Stimulated activated CD4-positive, alpha-beta T cell treated with anti-CD3 and anti-CD28 coated beads, TNF-alpha, amount 100 ng/mL, for 24 hours (primary cell): ENCODE data around the gene NAA25.
A peak's percentile ranks its signal among the peaks of the same experiment; 100 is the strongest.

Experiments used
- DNase-seq, 3 experiments: peaks; one replicate each; pipeline ENCODE4 v3.0.0-alpha.2; 2020; ENCODE audit warnings: low read depth in 3 of 3

The NAA25 gene

DNA sequence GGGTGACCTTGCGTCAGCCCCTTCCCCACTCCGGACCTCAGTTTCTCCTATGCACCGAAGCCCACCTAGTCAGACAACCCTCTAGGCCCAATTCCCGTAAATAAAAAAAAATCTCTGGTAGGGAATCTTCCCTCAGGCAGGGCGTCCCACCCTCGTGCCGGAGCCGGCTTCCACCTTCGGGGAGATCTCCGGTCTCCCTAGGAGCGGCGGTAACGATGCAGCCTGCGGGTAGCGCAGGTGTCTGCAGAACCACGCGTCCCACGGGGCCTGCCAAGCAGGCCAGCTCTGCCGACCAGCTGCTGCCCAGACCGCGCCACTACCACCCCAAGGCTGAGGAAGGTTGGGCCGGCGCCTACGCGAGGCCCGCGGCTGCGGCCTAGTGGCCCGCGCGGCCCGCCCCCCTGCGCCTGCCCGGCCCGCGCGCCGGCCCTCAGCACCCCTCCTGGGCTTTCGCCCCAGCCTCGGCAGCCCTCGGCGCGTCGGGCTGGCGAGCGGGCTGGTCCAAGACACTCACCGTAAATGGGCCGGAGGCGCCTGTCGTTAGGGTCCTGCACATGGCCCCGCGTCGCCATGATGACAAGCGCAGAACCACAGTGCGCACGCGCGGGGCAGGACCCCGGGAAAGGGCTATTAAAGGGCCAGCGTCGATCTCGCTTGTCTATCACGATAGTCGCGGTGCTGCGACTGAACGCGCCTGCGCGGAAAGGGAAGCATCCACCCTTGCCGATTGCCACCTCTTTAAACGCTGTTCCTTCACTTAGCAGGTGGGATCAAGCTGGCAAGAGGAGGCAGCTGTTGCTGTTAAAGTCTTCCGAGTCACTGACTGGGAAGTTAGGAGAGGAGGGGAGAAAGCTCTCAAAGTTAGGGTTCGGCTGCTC, at the start of gene NAA25:
Gene NAA25, minus strand, starts transcription at position 582 of the 878 bp plus-strand sequence. Its CDS starts 10 bp downstream, at position 572.
- peak; percentile 78 to 85 (median 83) for DNase-seq

DNA sequence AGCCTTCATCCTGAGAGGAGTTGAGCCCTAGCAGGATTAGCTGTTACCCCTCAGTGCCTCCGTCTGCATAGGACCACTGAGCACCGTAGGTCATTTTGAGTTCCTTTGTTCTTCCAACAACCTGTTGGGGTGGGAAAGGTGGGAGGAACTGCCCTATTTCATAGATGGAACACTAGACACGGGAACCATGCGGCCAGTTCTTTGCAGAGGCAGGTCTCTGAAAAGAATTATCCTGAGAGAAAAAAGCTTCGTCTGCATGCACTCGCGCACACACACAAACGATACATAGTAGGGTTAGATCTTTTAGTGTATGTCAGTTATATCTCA, 45.3 kb upstream of the NAA25 start:
- no peak for DNase-seq

DNA sequence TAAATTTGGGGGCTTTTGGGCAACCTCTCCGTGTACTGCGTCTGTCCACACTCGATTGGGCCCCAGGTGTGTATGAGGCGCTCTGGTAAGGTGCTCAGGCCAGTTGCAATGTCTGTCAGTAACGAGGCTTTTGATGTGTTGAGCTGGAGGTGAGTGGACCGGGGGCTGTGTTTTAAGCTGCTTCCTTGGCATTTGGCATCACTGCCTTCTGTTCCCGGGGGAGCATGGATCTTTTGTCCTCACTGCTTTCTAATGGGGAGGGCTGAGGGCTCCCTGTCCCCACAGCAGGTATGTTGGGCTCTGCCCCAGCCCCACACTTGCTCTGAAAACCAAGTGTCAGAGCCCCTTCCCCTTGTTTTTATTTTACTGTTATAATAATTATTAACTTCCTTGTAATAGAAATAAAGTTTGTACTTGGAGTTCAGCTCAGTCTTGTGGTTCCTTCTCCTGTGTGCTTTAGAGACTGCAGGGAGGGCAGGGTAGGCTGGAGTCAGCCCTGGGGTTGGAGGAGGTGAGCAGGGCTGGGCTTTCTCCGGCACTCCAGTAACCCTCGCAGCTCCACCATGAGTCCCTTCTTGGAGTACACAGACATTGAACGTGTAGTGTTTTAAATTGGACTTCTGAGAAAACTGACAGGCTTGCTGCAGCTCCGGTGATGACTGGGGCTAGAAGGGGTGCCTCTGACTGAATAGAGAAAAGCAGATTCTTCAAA, 44.8 kb upstream of the NAA25 start:
- DNase-seq: no peak

DNA sequence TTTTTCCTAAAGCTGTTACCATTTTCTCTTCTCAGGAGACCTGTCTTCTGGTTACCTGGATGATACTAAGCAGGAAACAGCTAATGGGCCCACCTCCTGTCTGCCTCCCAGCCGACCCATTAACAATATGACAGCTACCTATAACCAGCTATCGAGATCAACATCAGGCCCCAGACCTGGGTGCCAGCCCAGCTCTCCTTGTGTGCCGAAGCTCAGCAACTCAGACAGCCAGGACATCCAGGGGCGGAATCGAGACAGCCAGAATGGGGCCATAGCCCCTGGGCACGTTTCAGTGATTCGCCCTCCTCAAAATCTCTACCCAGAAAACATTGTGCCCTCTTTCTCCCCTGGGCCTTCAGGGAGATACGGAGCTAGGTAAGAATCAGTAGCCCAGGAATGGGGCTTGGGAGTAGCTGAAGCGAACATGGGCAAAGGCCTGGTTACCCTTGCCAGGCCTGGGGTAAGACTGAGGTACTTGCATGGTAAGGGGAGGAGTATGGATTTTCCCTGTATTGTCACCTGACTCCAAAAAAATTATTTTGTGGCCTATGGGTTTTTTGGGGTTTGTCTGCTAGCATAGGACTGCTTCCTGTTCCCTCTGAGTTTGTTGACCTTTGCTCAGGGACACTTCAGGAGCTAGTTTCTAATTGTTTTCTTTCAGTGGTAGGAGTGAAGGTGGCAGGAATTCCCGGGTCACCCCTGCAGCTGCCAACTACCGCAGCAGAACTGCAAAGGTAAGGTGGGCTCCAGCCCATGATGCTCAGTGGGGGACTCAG, 43.4 kb upstream of the NAA25 start:
- DNase-seq: no peak

DNA sequence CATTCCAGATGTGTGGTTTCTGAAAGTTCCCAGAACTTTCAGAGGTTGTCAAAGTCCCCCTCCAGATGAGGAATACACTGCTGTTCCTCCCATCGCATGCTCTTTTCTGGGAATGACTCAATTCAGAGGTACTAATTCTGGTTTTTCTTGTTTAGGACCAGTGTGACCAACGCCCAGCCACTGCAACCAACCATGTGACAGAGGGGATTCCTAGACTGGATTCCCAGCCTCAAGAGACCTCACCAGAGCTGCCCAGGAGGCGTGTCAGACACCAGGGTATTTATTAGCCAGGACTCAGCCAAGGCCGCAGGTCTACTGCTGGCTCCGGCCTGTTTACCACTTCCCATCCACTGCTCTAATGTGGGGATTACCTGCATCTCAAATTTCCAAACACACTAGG, 41.0 kb upstream of the NAA25 start:
- DNase-seq: no peak

DNA sequence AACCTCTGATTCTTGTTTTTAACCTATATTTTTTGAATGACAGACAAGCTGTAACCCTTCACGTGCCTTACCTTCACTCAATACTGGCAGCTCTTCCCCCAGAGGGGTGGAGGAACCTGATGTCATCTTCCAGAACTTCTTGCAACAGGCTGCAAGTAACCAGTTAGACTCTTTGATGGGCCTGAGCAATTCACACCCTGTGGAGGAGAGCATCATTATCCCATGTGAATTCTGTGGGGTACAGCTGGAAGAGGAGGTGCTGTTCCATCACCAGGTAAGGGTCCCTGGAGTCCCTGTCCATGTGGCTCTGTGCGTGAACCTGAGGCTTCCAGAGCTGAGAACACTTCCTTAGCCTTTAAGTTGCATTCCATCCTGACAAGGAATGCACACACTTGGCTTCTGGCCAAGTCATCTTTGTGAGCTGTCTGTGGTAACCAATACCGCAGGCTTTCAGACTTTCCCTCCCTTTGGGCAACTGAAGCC, 39.5 kb upstream of the NAA25 start:
- DNase-seq: no peak

DNA sequence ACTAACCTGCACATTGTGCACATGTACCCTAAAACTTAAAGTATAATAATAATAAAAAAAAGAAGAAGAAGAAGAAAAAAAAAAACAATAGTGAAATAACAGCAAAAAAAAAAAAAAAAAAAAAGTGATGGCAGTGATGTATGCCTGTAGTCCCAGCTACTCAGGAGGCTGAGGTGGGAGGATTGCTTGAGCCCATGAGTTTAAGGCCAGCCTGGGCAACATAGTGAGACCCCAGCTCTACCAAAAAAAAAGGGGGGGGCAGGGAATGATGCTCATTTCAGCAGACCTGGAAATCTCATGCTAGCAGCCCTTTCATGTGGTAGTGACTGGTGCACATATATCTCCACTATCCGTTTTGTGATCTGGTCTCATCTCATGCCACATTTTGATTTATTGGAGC, 37.5 kb upstream of the NAA25 start:
- DNase-seq: no peak

DNA sequence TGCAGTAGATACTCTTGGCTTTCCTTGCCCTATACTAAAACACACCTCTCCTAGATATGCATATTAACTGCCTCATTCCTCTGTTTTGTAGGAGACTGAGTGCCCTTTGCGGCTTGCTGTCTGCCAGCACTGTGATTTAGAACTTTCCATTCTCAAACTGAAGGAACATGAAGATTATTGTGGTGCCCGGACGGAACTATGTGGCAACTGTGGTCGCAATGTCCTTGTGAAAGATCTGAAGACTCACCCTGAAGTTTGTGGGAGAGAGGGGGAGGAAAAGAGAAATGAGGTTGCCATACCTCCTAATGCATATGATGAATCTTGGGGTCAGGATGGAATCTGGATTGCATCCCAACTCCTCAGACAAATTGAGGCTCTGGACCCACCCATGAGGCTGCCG, 32.1 kb upstream of the NAA25 start:
- DNase-seq: no peak

DNA sequence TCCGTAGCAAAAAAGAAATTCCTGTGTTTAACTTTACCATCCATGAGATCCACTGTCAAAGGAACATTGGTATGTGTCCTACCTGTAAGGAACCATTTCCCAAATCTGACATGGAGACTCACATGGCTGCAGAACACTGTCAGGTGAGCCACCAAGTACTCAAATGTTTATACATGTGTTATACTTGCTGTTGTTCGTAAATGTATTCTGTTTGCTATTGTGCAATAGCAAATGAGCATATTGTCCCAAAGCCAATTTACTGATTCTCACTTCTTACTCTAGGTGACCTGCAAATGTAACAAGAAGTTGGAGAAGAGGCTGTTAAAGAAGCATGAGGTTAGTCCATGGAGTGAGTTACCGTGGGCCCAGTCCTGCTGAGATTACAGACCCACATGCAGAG, 26.1 kb upstream of the NAA25 start:
- no peak for DNase-seq

DNA sequence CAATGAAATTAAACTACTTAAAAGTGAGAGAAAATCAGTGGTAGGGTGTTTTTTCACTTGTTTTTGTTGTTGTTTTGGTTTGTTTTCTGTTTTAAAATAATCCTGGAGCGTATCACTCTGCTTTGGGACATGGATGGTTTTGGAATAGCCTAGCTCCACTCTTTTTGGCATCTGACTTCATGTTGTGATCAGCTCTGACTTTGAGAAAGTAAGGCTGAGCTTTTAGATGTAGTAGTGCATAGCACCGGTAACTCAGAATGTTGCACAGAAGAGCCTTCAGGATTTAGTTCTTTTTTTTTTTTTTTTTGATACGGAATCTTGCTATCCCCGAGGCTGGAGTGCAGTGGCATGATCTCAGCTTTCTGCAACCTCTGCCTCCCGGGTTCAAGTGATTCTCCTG, 24.8 kb upstream of the NAA25 start:
- DNase-seq: no peak

DNA sequence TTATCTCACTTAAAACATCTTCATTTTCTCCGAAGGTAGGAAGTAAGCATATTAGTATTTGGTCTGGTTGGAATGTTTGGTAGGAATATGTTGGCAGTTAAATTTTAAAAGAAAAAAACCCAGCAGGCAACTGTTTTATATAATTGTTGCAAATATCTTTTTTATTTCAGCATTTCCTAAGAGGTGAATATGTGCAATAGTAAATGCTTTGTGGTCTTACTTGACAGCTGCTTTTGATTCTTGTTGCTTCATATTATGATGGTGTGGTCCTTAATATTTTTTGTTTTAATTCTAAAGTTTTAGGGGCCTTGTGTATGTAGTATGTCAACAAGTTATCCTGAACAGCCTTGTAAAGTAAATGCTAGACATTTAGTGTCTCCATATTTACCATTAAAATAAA, 23.1 kb upstream of the NAA25 start:
- no peak for DNase-seq

DNA sequence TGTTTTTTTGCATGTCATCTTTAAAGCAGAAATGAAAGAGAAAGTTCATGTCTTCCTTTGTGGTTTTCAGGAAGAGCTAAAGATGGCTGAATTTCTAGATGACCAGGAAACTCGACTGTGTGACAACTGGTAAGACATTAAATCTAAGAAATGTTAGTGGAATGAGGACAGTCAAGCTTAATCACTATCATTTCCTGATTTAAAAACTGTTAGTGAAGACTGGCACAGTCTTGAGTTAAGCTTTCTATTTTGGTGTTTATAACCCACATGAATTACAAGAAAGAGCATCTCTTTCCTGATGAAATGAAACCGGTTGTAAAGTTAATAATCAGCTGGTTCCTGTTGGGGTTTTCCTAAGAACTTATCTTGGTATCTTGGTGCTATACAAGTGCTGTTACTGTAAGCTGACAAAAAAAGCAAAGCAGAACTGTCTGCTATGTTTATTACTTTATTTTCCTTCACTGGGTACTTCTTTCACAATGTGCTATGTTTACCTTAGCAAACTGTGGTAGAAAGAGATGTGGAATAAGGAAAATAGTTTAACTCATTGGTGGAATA, 21.9 kb upstream of the NAA25 start:
- no peak for DNase-seq

DNA sequence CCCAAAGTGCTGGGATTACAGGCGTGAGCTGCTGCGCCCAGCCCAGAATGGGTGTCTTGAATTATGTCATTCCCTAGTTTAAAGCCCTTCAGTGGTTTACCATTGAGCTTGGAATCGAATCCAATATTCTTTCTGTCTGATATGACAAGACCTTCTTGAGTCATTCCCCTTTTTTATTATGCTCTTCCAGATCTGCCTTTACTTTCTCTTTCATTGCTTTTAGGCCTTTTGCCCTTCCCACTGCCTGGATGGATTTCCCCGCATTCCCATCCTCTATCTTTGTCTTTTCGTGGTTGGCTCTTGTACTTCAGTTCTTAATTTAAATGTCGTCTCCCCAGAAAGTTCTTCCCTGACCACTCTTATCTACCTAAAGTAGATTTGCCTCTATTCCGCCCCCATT, 18.3 kb upstream of the NAA25 start:
- no peak for DNase-seq

DNA sequence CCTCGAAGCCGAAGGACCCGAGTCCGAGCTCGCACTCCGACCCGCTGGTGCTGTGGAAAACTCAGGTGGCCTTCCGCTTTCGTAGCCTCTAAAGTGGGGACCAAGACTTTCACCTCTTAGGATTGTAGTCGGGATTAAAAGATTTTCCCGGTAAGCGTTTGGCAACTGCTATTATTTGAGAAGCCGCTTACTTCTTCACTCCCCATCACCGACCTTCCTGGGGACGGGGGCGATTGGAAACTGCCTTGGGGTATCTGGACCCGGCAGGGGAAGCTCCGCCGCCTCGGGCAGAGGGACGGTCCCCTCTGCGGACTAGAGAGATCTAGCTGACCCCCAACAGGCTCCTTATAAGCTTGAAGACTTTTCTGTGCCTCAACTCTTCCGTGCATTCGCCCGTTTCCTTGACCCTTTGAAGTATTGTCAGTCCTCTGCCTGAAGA, 17.4 kb upstream of the NAA25 start:
- DNase-seq: peak in 1 of 3 experiments; percentile 2

DNA sequence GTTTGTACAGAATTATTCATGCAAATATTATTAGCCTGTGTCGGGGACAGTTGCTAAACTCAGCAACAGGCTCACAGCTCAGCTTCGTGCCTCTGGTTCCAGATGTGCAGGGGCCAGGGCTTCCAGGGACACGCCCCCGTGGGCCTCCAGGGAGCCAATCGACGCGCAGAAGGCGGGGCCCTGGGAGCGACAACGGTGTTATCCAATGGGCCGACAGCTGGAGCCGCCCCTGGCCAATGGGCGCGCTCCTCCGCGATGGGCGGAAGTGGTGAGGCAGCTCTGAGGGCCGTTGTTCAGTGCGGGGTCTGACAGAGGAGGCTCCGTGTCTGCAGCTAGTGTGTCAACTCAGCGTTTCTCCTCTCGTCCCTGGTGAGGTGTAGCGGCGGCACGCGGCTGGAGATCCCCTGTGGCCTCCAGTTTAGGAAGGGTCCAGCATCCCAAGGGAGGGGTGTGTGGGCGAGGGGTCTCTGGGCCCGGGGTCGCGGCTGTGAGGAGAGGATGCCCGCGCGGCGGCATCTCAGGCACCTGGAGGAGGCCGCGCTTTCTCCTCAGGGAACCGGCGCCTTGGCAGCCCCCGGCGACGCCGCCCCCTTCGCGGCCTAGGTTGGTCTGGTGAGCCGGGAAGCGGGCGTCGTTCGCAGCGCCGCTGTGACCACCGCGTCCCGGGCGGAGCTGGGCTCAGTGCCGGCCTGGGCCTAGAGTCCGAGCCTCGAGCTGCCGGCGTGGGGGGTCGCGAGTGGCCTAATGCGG, 16.8 kb upstream of the NAA25 start, which contains the start of gene TRAFD1:
Gene TRAFD1, plus strand, starts transcription at position 311 of the 750 bp plus-strand sequence. CDS start 4,963 bp downstream, outside the sequence.
- peak; percentile 96 to 98 (median 98) for DNase-seq

DNA sequence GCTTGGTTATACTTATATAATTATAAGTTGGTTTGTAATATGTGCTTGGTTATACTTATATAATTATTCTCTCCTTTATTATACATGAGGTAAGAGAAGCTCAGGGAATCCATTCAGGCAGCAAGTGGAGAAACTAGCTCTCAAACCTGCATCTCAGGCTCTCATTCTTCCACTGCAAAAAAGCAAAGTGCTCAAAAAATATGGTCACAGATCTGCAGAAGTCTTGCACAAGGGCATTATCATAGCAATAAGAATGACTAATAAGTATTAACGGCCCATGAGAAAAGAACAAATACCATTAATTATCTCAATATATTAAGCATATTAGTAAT, 16.3 kb upstream of the NAA25 start:
- no peak for DNase-seq

DNA sequence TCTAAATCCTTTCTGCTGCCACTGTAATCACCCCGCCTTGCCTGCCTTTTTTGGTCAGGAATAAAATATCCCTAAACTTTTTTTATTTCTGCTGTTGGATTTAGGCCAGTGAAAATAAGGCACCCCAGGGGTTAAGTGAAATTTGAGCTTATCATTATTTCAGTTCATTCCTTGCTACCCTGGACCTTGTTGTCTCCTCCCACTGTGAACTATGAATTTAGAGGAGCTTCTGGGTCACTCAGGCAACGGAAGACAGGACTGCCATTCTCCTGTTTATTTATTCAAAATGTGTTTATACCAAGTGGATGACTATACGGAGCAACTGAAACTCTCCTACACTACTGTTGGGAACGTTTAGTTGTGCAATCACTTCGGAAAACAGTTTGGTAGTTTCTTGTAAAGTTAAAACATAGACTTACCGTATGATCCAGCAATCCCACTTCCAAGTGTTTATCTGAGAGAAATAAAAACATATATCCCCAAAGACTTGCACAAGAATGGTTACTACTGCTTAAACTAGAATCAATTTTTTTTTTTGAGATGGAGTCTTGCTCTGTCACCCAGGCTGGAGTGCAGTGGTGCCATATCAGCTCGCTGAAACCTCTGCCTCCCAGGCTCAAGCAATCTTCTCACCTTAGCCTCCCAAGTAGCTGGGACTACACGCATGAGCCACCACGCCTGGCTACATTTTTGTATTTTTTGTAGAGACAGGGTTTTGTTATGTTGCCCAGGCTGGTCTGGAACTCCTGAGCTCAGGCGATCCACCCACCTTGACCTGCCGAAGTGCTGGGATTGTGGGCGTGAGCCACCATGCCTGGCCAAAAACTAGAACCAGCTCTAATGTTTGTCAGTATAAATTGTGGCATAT, 14.5 kb upstream of the NAA25 start:
- no peak for DNase-seq

DNA sequence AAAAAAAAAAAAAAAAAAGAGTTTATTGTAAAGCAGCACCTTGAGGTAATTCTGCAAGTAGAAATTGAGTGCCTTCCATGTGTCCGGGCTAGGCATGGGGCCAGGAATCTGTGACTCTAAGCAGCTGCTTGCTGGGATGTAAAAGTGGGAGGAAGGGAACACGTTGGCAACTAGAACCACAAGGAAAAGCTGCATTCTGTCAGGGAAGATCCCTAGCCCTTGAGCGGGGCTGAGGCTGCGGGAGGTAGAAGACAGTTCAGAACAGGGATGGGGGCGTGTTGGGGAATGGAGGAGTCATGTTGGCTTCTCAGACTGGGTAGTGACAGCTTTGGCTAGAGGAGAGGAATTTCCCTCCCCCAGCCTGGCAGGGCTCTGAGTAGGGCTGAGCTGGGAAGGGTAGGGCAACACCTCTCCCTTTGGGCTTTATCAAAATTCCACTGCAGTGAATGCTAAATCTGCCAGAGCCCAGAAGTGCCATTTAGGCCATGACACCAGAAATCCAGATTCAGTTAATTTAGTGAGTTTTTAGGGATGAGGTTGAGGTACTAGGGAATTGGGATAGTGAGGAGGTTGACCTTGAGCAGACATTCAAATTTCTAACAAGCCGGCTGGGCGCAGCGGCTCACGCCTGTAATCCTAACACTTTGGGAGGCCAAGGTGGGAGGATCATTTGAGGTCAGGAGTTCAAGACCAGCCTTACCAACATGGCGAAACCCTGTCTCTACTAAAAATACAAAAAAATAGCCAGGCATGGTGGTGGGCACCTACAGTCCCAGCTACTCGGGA, 13.4 kb upstream of the NAA25 start:
- DNase-seq: no peak

DNA sequence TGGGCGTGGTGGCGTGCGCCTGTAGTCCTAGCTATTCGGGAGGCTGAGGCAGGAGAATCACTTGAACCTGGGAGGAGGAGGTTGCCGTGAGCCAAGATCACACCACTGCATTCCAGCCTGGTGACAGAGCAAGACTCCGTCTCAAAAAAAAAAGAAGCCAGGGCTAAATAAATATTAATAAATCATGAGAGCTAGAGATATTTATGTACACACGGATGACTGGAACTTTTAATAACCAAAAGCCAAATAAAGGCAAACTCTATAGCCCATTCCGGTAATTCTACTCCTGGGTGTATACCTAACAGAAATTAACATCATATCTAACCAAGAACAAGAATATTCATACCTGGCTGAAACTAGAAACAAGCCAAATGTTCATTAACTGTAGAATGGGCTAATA, 9.1 kb upstream of the NAA25 start:
- DNase-seq: no peak
